ENCODE results near the gene AHDC1. TPM values are rescaled to one million over a fixed set of nuclear protein-coding genes. Genes with fewer than 3 reads are reported as not detected.

The AHDC1 gene
- polyA plus RNA-seq, 1 donor from 2014 or later: 5.3 TPM

GRCh38 chr1:27539901-27540861, 63.8 kb downstream of the AHDC1 start:
- Histone ChIP-seq H3K4me2 (ENCODE audit: low read length) (no peak overlapping the region), H3K36me3 (ENCODE audit: insufficient read depth, low read length) (no peaks in the 10 kb centered on the region)

DNA sequence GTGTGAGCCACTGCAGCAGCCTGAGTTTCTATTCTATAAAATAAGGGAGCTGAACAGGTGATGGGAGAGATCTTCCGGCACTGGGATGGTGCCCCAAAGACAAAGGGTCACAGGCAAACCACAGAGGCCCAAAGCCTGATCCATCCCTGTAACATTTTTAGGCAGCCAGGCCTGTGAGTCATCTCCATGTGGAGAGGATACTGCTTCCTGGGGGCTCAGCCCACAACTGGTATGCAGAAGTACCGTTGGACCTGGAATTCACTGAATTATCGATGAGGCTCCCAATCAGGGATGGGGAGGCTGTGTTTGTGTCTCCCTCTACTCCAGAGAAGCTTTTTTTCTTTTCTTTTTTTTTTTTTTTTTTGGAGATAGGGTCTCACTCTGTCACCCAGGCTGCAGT, 65.2 kb downstream of the AHDC1 start:
- H3K27ac ChIP-seq (ENCODE audit: low read length): no peak overlapping the region
- no peaks in the 10 kb centered on the region for H3F3A ChIP-seq (ENCODE audit: insufficient read depth, low read length, poor library complexity, severe bottlenecking)
- no peak overlapping the region for H3K4me2 ChIP-seq (ENCODE audit: low read length)
- no peak overlapping the region for H2AFZ ChIP-seq (ENCODE audit: low read depth, low read length)
- no peaks in the 10 kb centered on the region for H3K79me2 ChIP-seq (replicated peaks; ENCODE audit: insufficient read depth, low read length)
- H4K20me1 ChIP-seq (ENCODE audit: insufficient read depth): no peaks in the 10 kb centered on the region
- no peaks in the 10 kb centered on the region for H3K9me3 ChIP-seq (ENCODE audit: low read length)
- H3K4me3 ChIP-seq (ENCODE audit: low read length): no peak overlapping the region
- H3K36me3 ChIP-seq (ENCODE audit: insufficient read depth, low read length): no peaks in the 10 kb centered on the region
- H3K9me2 ChIP-seq (ENCODE audit: insufficient read depth, low read length): no peaks in the 10 kb centered on the region
- no peak overlapping the region for H3K9ac ChIP-seq (ENCODE audit: low read length)
- no peaks in the 10 kb centered on the region for H3K27me3 ChIP-seq (ENCODE audit: insufficient read depth, low read depth, low read length)
- TF ChIP-seq SMC3 (conservative IDR thresholded peaks at IDR 0.05; ENCODE audit: poor library complexity) (no peak), POLR2AphosphoS5 (IDR thresholded peaks at IDR 0.05) (no peak), EP300 (conservative IDR thresholded peaks at IDR 0.05; ENCODE audit: poor library complexity, severe bottlenecking) (no peak), TAF1 (IDR thresholded peaks at IDR 0.05; ENCODE audit: low read depth) (no peak), RAD21 (conservative IDR thresholded peaks at IDR 0.05) (no peak), REST (IDR thresholded peaks at IDR 0.05; ENCODE audit: borderline replicate concordance) (no peak), MXI1 (conservative IDR thresholded peaks at IDR 0.05; ENCODE audit: poor library complexity, severe bottlenecking) (no peak)

More at GRCh38 chr1:27539901-27540861, 63.8 kb downstream of the AHDC1 start:
- no peaks in the 10 kb centered on the region for H3F3A ChIP-seq (ENCODE audit: insufficient read depth, low read length, poor library complexity, severe bottlenecking)
- H3K27me3 ChIP-seq (ENCODE audit: insufficient read depth, low read depth, low read length): no peaks in the 10 kb centered on the region
- H2AFZ ChIP-seq (ENCODE audit: low read depth, low read length): no peak overlapping the region
- H4K20me1 ChIP-seq (ENCODE audit: insufficient read depth): no peaks in the 10 kb centered on the region
- H3K9me2 ChIP-seq (ENCODE audit: insufficient read depth, low read length): no peaks in the 10 kb centered on the region
- H3K79me2 ChIP-seq (replicated peaks; ENCODE audit: insufficient read depth, low read length): peaks cover 5% of the 10 kb centered on the region
- no peaks in the 10 kb centered on the region for H3K9me3 ChIP-seq (ENCODE audit: low read length)
- H3K9ac ChIP-seq (ENCODE audit: low read length): no peak overlapping the region
- H3K4me3 ChIP-seq (ENCODE audit: low read length): no peak overlapping the region
- no peak overlapping the region for H3K27ac ChIP-seq (ENCODE audit: low read length)
- TF ChIP-seq RAD21 (conservative IDR thresholded peaks at IDR 0.05) (no peak), EZH2 (IDR thresholded peaks at IDR 0.05; ENCODE audit: borderline replicate concordance, insufficient read depth, low read length, poor library complexity, severe bottlenecking) (no peak), TAF1 (IDR thresholded peaks at IDR 0.05; ENCODE audit: low read depth) (no peak), REST (IDR thresholded peaks at IDR 0.05; ENCODE audit: borderline replicate concordance) (no peak), EP300 (conservative IDR thresholded peaks at IDR 0.05; ENCODE audit: poor library complexity, severe bottlenecking) (no peak), SMC3 (conservative IDR thresholded peaks at IDR 0.05; ENCODE audit: poor library complexity) (no peak), MXI1 (conservative IDR thresholded peaks at IDR 0.05; ENCODE audit: poor library complexity, severe bottlenecking) (no peak), POLR2AphosphoS5 (IDR thresholded peaks at IDR 0.05) (no peak)
- TF ChIP-seq, protein P1, sequence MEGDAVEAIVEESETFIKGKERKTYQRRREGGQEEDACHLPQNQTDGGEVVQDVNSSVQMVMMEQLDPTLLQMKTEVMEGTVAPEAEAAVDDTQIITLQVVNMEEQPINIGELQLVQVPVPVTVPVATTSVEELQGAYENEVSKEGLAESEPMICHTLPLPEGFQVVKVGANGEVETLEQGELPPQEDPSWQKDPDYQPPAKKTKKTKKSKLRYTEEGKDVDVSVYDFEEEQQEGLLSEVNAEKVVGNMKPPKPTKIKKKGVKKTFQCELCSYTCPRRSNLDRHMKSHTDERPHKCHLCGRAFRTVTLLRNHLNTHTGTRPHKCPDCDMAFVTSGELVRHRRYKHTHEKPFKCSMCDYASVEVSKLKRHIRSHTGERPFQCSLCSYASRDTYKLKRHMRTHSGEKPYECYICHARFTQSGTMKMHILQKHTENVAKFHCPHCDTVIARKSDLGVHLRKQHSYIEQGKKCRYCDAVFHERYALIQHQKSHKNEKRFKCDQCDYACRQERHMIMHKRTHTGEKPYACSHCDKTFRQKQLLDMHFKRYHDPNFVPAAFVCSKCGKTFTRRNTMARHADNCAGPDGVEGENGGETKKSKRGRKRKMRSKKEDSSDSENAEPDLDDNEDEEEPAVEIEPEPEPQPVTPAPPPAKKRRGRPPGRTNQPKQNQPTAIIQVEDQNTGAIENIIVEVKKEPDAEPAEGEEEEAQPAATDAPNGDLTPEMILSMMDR (IDR thresholded peaks at IDR 0.05; ENCODE audit: poor library complexity, severe bottlenecking): no peak

All from neural cell (in vitro differentiated cells).